Fibroblast of pulmonary artery (primary cell): ENCODE data around the gene INAFM1.
"Not testable (repeated sequence)": the region's sequence is repeated elsewhere in the genome, so short reads cannot be mapped to it uniquely, and the experiment has no call there.

ENCODE experiments used
- DNase-seq: peaks from one replicate; pipeline ENCODE4 v3.0.0-alpha.2; 2010; ENCODE audit warnings: low read depth
- H3K4me3 ChIP-seq: replicated peaks from 2 replicates; pipeline ENCODE4 v1.5.1; 2011; ENCODE audit warnings: low read depth, mild to moderate bottlenecking, control low read depth, low read length, moderate library complexity
- CTCF ChIP-seq: IDR thresholded peaks from 2 replicates; pipeline ENCODE4 v1.5.1; 2011; ENCODE audit warnings: mild to moderate bottlenecking, control low read depth, low read length, inconsistent platforms; ENCODE audit errors: missing control alignments

The INAFM1 gene

GRCh38 chr19:47272448-47273312 is 2.0 kb upstream of the INAFM1 start:
- peak; percentile 21 for DNase-seq
- no peak for TF ChIP-seq CTCF
- H3K4me3 ChIP-seq, result peak overlapping the region; percentile 77

DNA sequence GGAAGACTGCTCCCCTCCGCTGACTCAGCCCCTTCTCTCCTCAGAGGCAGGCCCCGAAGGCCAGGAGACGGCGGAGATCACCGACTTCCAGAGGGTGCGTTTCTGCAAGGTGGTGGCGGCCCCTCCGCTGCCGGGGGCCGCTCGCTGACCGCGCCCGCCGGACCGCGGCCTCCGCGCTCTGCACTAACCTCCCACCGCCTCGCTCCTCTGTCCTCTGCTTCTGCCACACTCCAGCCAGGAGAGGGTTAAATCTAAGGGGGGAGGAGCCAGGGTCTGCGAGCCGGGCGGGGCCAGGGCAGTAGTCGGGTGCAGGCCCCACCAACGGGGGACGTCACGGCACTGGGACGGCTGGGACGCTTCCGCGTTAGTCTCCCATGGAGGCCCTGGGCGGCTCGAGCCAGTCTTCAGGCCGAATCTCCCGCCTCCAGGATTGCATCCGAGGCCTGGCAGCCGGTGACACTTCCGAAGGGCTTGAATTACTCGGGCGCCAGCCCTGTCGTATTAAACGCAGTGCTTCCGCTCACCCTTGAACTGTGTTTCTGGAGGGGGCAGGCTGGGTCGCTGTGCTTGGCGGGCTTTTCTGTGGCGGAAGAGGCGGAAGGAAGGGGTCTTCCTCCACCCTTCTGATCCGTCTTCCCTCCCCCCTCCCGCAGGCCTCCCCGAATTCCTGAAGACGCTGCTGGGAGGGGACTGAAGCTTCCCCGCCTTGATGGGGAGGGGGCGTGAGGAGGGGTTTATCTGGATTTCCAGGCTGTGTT is 1.2 kb upstream of the INAFM1 start:
- DNase-seq, result peak; percentile 94
- peak overlapping the region; percentile 77 for H3K4me3 ChIP-seq

GRCh38 chr19:47274891-47275761 is 441 bp downstream of the INAFM1 start:
- H3K4me3 ChIP-seq, result peak overlapping the region; percentile 50
- DNase-seq, result peak; percentile 16
- TF ChIP-seq CTCF, result no peak

More for the DNA sequence above, 1.2 kb upstream of the INAFM1 start:
- TF ChIP-seq CTCF, result no peak

- no peak for TF ChIP-seq CTCF
- peak overlapping the region; percentile 50 for H3K4me3 ChIP-seq
- DNase-seq, result peak; percentile 70
Observed at GRCh38 chr19:47275791-47276461, 1.2 kb downstream of the INAFM1 start.

DNA sequence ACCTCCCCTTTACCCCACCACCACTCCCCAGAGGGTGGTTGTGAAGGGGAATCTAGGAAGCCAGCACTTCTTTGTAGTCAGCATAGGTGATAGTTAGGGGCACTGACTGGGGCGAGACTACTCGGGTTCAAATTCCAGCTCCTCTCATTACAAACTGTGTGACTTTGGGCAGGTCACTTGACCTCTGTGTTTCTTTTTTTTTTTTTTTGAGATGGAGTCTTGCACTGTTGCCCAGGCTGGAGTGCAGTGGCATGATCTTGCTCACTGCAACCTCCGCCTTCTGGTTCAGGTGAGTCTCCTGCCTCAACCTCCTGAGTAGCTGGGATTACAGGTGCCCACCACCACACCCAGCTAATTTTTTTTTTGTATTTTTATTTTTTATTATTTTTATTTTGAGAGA is 1.8 kb downstream of the INAFM1 start:
- peak overlapping the region; percentile 50 for H3K4me3 ChIP-seq
- not testable (repeated sequence) for DNase-seq

GRCh38 chr19:47280183-47280797 is 5.6 kb downstream of the INAFM1 start:
- peak; percentile 57 for TF ChIP-seq CTCF
- H3K4me3 ChIP-seq, result no peak overlapping the region
- DNase-seq, result peak; percentile 25
